H1 (cell line): ENCODE data around the gene CLN5. TPM values are rescaled to one million over a fixed set of nuclear protein-coding genes. Genes with fewer than 3 reads are reported as not detected.

Experiments
- CTCF ChIA-PET: fragments of 300-600 bp; sonication (Branson Sonifier 250); formaldehyde crosslinking; loops from one replicate; lab custom pipeline; 2021; ENCODE audit not compliant: partially characterized antibody; lab: Charles Lee
- POLR2A ChIA-PET: fragments of 300-600 bp; sonication (Branson Sonifier 250); formaldehyde crosslinking; loops from one replicate; lab custom pipeline; 2021; ENCODE audit warnings: inconsistent platforms; ENCODE audit not compliant: partially characterized antibody; lab: Charles Lee
- DNase-seq, 2 experiments: peaks; one replicate each; pipeline versions ENCODE4 v3.0.0 to v3.0.0-alpha.2; 2010 to 2022; ENCODE audit warnings: low spot score in 2 of 2, low read depth in 1 of 2, mixed read lengths in 1 of 2
- FAIRE-seq: peaks from 2 replicates; lab custom pipeline; 2011; peaks lifted over from hg19 to GRCh38; lab: Jason Lieb, UNC
- H2AFZ ChIP-seq: 2 replicates; pipeline ENCODE4 v1.8.1; 2012; ENCODE audit warnings: low read length, inconsistent platforms
- H2AK5ac ChIP-seq: 2 replicates; pipeline ENCODE4 v1.6.1; 2013; ENCODE audit warnings: low read depth, low read length
- H2BK120ac ChIP-seq: replicated peaks from 2 replicates; pipeline ENCODE3; 2013; ENCODE audit warnings: low read depth, low read length, inconsistent platforms
- H2BK12ac ChIP-seq: 2 replicates; pipeline ENCODE4 v1.6.1; 2013; ENCODE audit warnings: low read depth, low read length
- H2BK15ac ChIP-seq: 2 replicates; pipeline ENCODE4 v1.6.1; 2013; ENCODE audit warnings: low read length
- H2BK20ac ChIP-seq: 2 replicates; pipeline ENCODE4 v1.6.1; 2013; ENCODE audit warnings: low read length
- H2BK5ac ChIP-seq: 2 replicates; pipeline ENCODE4 v1.6.1; 2013; ENCODE audit warnings: low read depth, low read length
- H3K14ac ChIP-seq: 2 replicates; pipeline ENCODE4 v1.6.1; 2013; ENCODE audit warnings: inconsistent platforms; ENCODE audit not compliant: insufficient read length
- H3K18ac ChIP-seq: 2 replicates; pipeline ENCODE4 v1.6.1; 2013; ENCODE audit warnings: low read length; ENCODE audit errors: extremely low read depth
- H3K23ac ChIP-seq: 2 replicates; pipeline ENCODE4 v1.6.1; 2013; ENCODE audit warnings: inconsistent platforms; ENCODE audit not compliant: insufficient read length
- H3K23me2 ChIP-seq: 2 replicates; pipeline ENCODE4 v1.6.1; 2013; ENCODE audit warnings: low read depth, low read length
- H3K27ac ChIP-seq: 2 replicates; pipeline ENCODE4 v1.6.1; 2011; ENCODE audit warnings: low read depth, low read length, inconsistent platforms
- H3K27me3 ChIP-seq, 4 experiments: replicated peaks in 1 of 4; 1 replicate in 1 of 4; 2 replicates in 3 of 4; pipeline versions ENCODE4 v1.6.1 to v1.8.1; 2011 to 2013; ENCODE audit warnings: low read length in 3 of 4, mild to moderate bottlenecking in 3 of 4, inconsistent platforms in 2 of 4, mixed read lengths in 2 of 4, moderate library complexity in 1 of 4; ENCODE audit not compliant: control insufficient read depth in 3 of 4, insufficient read depth in 3 of 4; ENCODE audit errors: extremely low read depth in 1 of 4
- H3K36me3 ChIP-seq, 4 experiments: 2 replicates each; pipeline versions ENCODE4 v1.6.1 to v1.8.1; 2011 to 2013; ENCODE audit warnings: mild to moderate bottlenecking in 4 of 4, low read length in 3 of 4, moderate library complexity in 2 of 4, control low read depth in 1 of 4, inconsistent platforms in 1 of 4; ENCODE audit not compliant: insufficient read depth in 4 of 4, control insufficient read depth in 2 of 4
- H3K4ac ChIP-seq: replicated peaks from 2 replicates; pipeline ENCODE3; 2013; ENCODE audit warnings: low read length, low read depth, mixed read lengths, inconsistent platforms; ENCODE audit not compliant: insufficient read length
- H3K4me1 ChIP-seq, 4 experiments: replicated peaks in 1 of 4; 1 replicate in 1 of 4; 2 replicates in 3 of 4; pipeline versions ENCODE4 v1.6.1 to v1.8.1; 2011 to 2013; ENCODE audit warnings: low read length in 3 of 4, inconsistent platforms in 2 of 4, mixed read lengths in 1 of 4; ENCODE audit not compliant: insufficient read depth in 4 of 4, control insufficient read depth in 3 of 4
- H3K4me2 ChIP-seq, 2 experiments: 2 replicates each; pipeline versions ENCODE4 v1.6.1 to v1.8.1; 2011 to 2013; ENCODE audit warnings: low read depth in 2 of 2, low read length in 2 of 2, control low read depth in 1 of 2, inconsistent platforms in 1 of 2, mild to moderate bottlenecking in 1 of 2; ENCODE audit not compliant: insufficient read depth in 1 of 2
- H3K4me3 ChIP-seq, 4 experiments: fragments of 200-600, 300-600 bp in 1 of 4; sonication (generic), shearing (Covaris generic), sonication (Bioruptor Twin) in 1 of 4; 2 replicates each; pipeline versions ENCODE4 v1.5.1 to v1.8.1; 2011 to 2016; ENCODE audit warnings: low read length in 4 of 4, low read depth in 3 of 4, control low read depth in 2 of 4, inconsistent platforms in 2 of 4, mild to moderate bottlenecking in 2 of 4, mixed read lengths in 1 of 4, moderate library complexity in 1 of 4; ENCODE audit not compliant: insufficient read depth in 2 of 4; ENCODE audit errors: extremely low read depth in 1 of 4
- H3K56ac ChIP-seq: replicated peaks from 2 replicates; pipeline ENCODE3; 2013; ENCODE audit warnings: low read depth, mild to moderate bottlenecking, mixed read lengths, low read length, inconsistent platforms; ENCODE audit not compliant: insufficient read length
- H3K79me1 ChIP-seq: 2 replicates; pipeline ENCODE4 v1.6.1; 2013; ENCODE audit warnings: low read depth, low read length, control low read depth
- H3K79me2 ChIP-seq, 2 experiments: 2 replicates each; pipeline versions ENCODE4 v1.6.1 to v1.8.1; 2012 to 2013; ENCODE audit warnings: low read length in 2 of 2, mild to moderate bottlenecking in 2 of 2, inconsistent platforms in 1 of 2; ENCODE audit not compliant: insufficient read depth in 2 of 2, control insufficient read depth in 1 of 2
- H3K9ac ChIP-seq, 4 experiments: replicated peaks in 1 of 4; 1 replicate in 1 of 4; 2 replicates in 3 of 4; pipeline versions ENCODE4 v1.6.1 to v1.8.1; 2011 to 2013; ENCODE audit warnings: low read depth in 3 of 4, low read length in 3 of 4, control low read depth in 2 of 4, mild to moderate bottlenecking in 2 of 4, moderate library complexity in 2 of 4, inconsistent platforms in 1 of 4; ENCODE audit errors: extremely low read depth in 1 of 4
- H3K9me3 ChIP-seq, 2 experiments: 2 replicates each; pipeline versions ENCODE4 v1.6.1 to v1.8.1; 2012 to 2013; ENCODE audit warnings: mild to moderate bottlenecking in 2 of 2, moderate library complexity in 2 of 2, control low read depth in 1 of 2, inconsistent platforms in 1 of 2, low read depth in 1 of 2, low read length in 1 of 2, mixed read lengths in 1 of 2; ENCODE audit not compliant: insufficient read depth in 2 of 2
- H4K20me1 ChIP-seq, 2 experiments: replicated peaks in 1 of 2; 2 replicates each; pipeline versions ENCODE3 to v1.8.1; 2011 to 2013; ENCODE audit warnings: inconsistent platforms in 2 of 2, low read length in 2 of 2, mild to moderate bottlenecking in 1 of 2; ENCODE audit not compliant: insufficient read depth in 2 of 2, control insufficient read depth in 1 of 2
- H4K5ac ChIP-seq: 2 replicates; pipeline ENCODE4 v1.6.1; 2013; ENCODE audit warnings: low read length, low read depth, mixed read lengths, inconsistent platforms; ENCODE audit not compliant: insufficient read length
- H4K8ac ChIP-seq: 2 replicates; pipeline ENCODE4 v1.8.0; 2013; ENCODE audit warnings: mild to moderate bottlenecking, moderate library complexity, low read length, inconsistent platforms; ENCODE audit not compliant: insufficient read depth; ENCODE audit errors: extremely low read depth
- H4K91ac ChIP-seq: replicated peaks from 2 replicates; pipeline ENCODE3; 2013; ENCODE audit warnings: low read length, mixed read lengths, inconsistent platforms; ENCODE audit not compliant: insufficient read length
- CHD2 ChIP-seq: IDR thresholded peaks from 2 replicates; pipeline ENCODE4 v1.6.1; 2012; ENCODE audit warnings: low read length, improper control_type of control experiment
- E2F6 ChIP-seq: IDR thresholded peaks from 2 replicates; pipeline ENCODE4 v1.6.1; 2012; ENCODE audit warnings: inconsistent platforms
- KDM5A ChIP-seq: fragments of 200-600 bp; IDR thresholded peaks from 2 replicates; pipeline ENCODE4 v1.7.1; 2012; ENCODE audit warnings: mild to moderate bottlenecking, low read length, inconsistent platforms, mixed read lengths
- WGBS, 2 experiments: shearing (Covaris generic) in 1 of 2; methylation state at CpG; one replicate each; pipeline versions ENCODE4 v1.1.6 to v1.1.7; 2013 to 2015; ENCODE audit warnings: low lambda C conversion rate in 2 of 2, mixed read lengths in 2 of 2, inconsistent platforms in 1 of 2, low coverage in 1 of 2, missing lambda C conversion rate in 1 of 2; ENCODE audit not compliant: insufficient replicate concordance in 2 of 2, insufficient coverage in 1 of 2, insufficient read length in 1 of 2; ENCODE audit errors: extremely low coverage in 1 of 2, missing lambda C conversion rate in 1 of 2; 5-methylcytosine and 5-hydroxymethylcytosine counted together
- polyA plus RNA-seq, 7 experiments: library from polyadenylated mRNA; depleted of rRNA in 3 of 7; stranded (reverse) in 5 of 7; unstranded in 2 of 7; fragments of >200 nt in 5 of 7; fragments of 200-250 nt in 2 of 7; gene quantifications; 1 replicate in 5 of 7; 2 replicates in 1 of 7; 4 replicates in 1 of 7; pipeline versions ENCODE4 v1.2.1 to v1.2.3, GENCODE V29; 2011 to 2013; ENCODE audit warnings: missing spikeins in 2 of 7, mixed read lengths in 2 of 7
- total RNA-seq: library from RNA; stranded (reverse); fragmentation: NEBNext Ultra II Directional; extraction: Animal tissue kit (Norgen Biotek cat#: 25700); gene quantifications from 2 replicates; pipeline ENCODE4 v1.2.1, GENCODE V29; 2021

Gene CLN5
- total and polyA plus RNA-seq, 2 of the 8 experiments (the other 6 are each of a cell fraction or from before 2014, with no cell fraction given), result 5.3 to 10.1 TPM

- Histone ChIP-seq H4K91ac (no peak overlapping the region), H3K23ac (no peak overlapping the region), H3K9ac (no peak overlapping the region), H3K36me3 (no peaks in the 10 kb centered on the region), H4K8ac (no peak overlapping the region), H3K23me2 (no peaks in the 10 kb centered on the region), H3K18ac (no peak overlapping the region), H4K5ac (no peak overlapping the region), H2BK12ac (no peak overlapping the region), H2BK120ac (no peak overlapping the region), H2BK15ac (no peak overlapping the region), H3K79me2 (no peaks in the 10 kb centered on the region), H3K27ac (no peak overlapping the region), H3K4me3 (no peak overlapping the region), H3K14ac (no peak overlapping the region), H3K9me3 (no peaks in the 10 kb centered on the region), H3K79me1 (no peaks in the 10 kb centered on the region), H3K4ac (no peak overlapping the region), H2AFZ (no peak overlapping the region), H3K56ac (no peak overlapping the region), H3K4me2 (no peak overlapping the region), H3K4me1 (peaks cover 0 to 5% (median 2%) of the 10 kb centered on the region in 4 experiments; a peak in 2 of 7 replicates), H2AK5ac (no peak overlapping the region), H4K20me1 (no peaks in the 10 kb centered on the region), H2BK5ac (no peak overlapping the region), H2BK20ac (no peak overlapping the region), H3K27me3 (no peaks in the 10 kb centered on the region)
- ChIA-PET POLR2A (no interaction called here), CTCF (interaction anchor here (0.7 to 1.2 kb wide), 2 partner anchors 10 to 287 kb away, joined by 3 to 4 read pairs; no protein-coding TSS in a partner anchor)
- 92% methylated on average over 6 of the region's 6 CpGs; no CpG with 5 or more reads in 1 of the 2 experiments for WGBS, 2 experiments
- no peak for DNase-seq
- FAIRE-seq, result no peak
- TF ChIP-seq E2F6 (no peak), CHD2 (no peak), KDM5A (no peak)
Measured at GRCh38 chr13:77031656-77032243, 39.9 kb downstream of the CLN5 start.
